Stimulated activated naive CD8-positive, alpha-beta T cell treated with anti-CD3 and anti-CD28 coated beads, Interleukin-15, Interleukin-2, amounts not matched to agents 100 ng/mL and 50 ng/mL, for 24 hours (primary cell): ENCODE data around the gene SPTSSA.
"Not testable (repeated sequence)": the region's sequence is repeated elsewhere in the genome, so short reads cannot be mapped to it uniquely, and the experiment has no call there.

ENCODE experiments used
- H3K27ac Mint-ChIP-seq: one replicate; pipeline ENCODE4 v1.8.0; 2021; ENCODE audit warnings: mild to moderate bottlenecking, mixed read lengths
- H3K27me3 Mint-ChIP-seq: one replicate; pipeline ENCODE4 v1.8.0; 2021; ENCODE audit warnings: mixed read lengths
- H3K36me3 Mint-ChIP-seq: one replicate; pipeline ENCODE4 v1.8.0; 2021; ENCODE audit warnings: low read depth, mixed read lengths
- H3K4me1 Mint-ChIP-seq: one replicate; pipeline ENCODE4 v1.8.0; 2021; ENCODE audit warnings: low read depth, mixed read lengths
- H3K4me3 Mint-ChIP-seq: one replicate; pipeline ENCODE4 v1.8.0; 2021; ENCODE audit warnings: mild to moderate bottlenecking, mixed read lengths
- H3K9me3 Mint-ChIP-seq: one replicate; pipeline ENCODE4 v1.8.0; 2021; ENCODE audit warnings: mixed read lengths

SPTSSA gene

GRCh38 chr14:34462132-34462893 lies at the start of gene SPTSSA:
TSS of gene SPTSSA (minus strand) at chr14:34462240. CDS start at chr14:34462207, 33 bp downstream.
- Mint-ChIP-seq H3K27ac (peak within 1 kb of the TSS; percentile 91), H3K36me3 (peaks cover 9% of the 10 kb centered on the region), H3K27me3 (no peaks in the 10 kb centered on the region), H3K9me3 (no peaks in the 10 kb centered on the region), H3K4me1 (peaks cover 16% of the 10 kb centered on the region), H3K4me3 (peak within 1 kb of the TSS; percentile 95)

- no peaks in the 10 kb centered on the region for H3K36me3 Mint-ChIP-seq
- no peaks in the 10 kb centered on the region for H3K27me3 Mint-ChIP-seq
- H3K4me3 Mint-ChIP-seq = no peak overlapping the region
- no peaks in the 10 kb centered on the region for H3K9me3 Mint-ChIP-seq
- H3K27ac Mint-ChIP-seq = no peak overlapping the region
- no peaks in the 10 kb centered on the region for H3K4me1 Mint-ChIP-seq
Observed at GRCh38 chr14:34507884-34508283, 45.8 kb upstream of the SPTSSA start.

- Mint-ChIP-seq H3K36me3 (no peaks in the 10 kb centered on the region), H3K4me1 (no peaks in the 10 kb centered on the region), H3K27ac (no peak overlapping the region), H3K9me3 (no peaks in the 10 kb centered on the region), H3K4me3 (no peak overlapping the region), H3K27me3 (no peaks in the 10 kb centered on the region)
Observed at GRCh38 chr14:34507459-34507858, 45.4 kb upstream of the SPTSSA start.

GRCh38 chr14:34505124-34505491 lies 43.1 kb upstream of the SPTSSA start:
- H3K4me1 Mint-ChIP-seq, H3K27me3 Mint-ChIP-seq, H3K9me3 Mint-ChIP-seq, H3K4me3 Mint-ChIP-seq, H3K27ac Mint-ChIP-seq, H3K36me3 Mint-ChIP-seq: not testable (repeated sequence)

GRCh38 chr14:34504027-34504426 lies 42.0 kb upstream of the SPTSSA start:
- H3K4me1 Mint-ChIP-seq, H3K36me3 Mint-ChIP-seq, H3K27ac Mint-ChIP-seq, H3K4me3 Mint-ChIP-seq, H3K9me3 Mint-ChIP-seq, H3K27me3 Mint-ChIP-seq: not testable (repeated sequence)

GRCh38 chr14:34502545-34503225 lies 40.6 kb upstream of the SPTSSA start:
- Mint-ChIP-seq H3K27ac (no peak overlapping the region), H3K4me3 (no peak overlapping the region), H3K27me3 (no peaks in the 10 kb centered on the region), H3K36me3 (no peaks in the 10 kb centered on the region), H3K4me1 (no peaks in the 10 kb centered on the region), H3K9me3 (no peaks in the 10 kb centered on the region)

GRCh38 chr14:34502001-34502400 lies 40.0 kb upstream of the SPTSSA start:
- no peaks in the 10 kb centered on the region for H3K36me3 Mint-ChIP-seq
- H3K4me3 Mint-ChIP-seq = no peak overlapping the region
- H3K27me3 Mint-ChIP-seq = no peaks in the 10 kb centered on the region
- no peak overlapping the region for H3K27ac Mint-ChIP-seq
- no peaks in the 10 kb centered on the region for H3K9me3 Mint-ChIP-seq
- H3K4me1 Mint-ChIP-seq = no peaks in the 10 kb centered on the region

GRCh38 chr14:34501004-34501580 lies 39.1 kb upstream of the SPTSSA start:
- Mint-ChIP-seq H3K27ac (no peak overlapping the region), H3K9me3 (no peaks in the 10 kb centered on the region)

GRCh38 chr14:34498684-34499412 lies 36.8 kb upstream of the SPTSSA start:
- Mint-ChIP-seq H3K4me3 (no peak overlapping the region), H3K4me1 (no peaks in the 10 kb centered on the region), H3K27ac (no peak overlapping the region), H3K36me3 (no peaks in the 10 kb centered on the region), H3K9me3 (no peaks in the 10 kb centered on the region), H3K27me3 (no peaks in the 10 kb centered on the region)

More at GRCh38 chr14:34501004-34501580, 39.1 kb upstream of the SPTSSA start:
- Mint-ChIP-seq H3K4me3 (no peak overlapping the region), H3K4me1 (no peaks in the 10 kb centered on the region), H3K36me3 (no peaks in the 10 kb centered on the region), H3K27me3 (no peaks in the 10 kb centered on the region)

- Mint-ChIP-seq H3K4me3 (no peak overlapping the region), H3K27me3 (no peaks in the 10 kb centered on the region), H3K27ac (no peak overlapping the region), H3K9me3 (no peaks in the 10 kb centered on the region), H3K36me3 (no peaks in the 10 kb centered on the region), H3K4me1 (no peaks in the 10 kb centered on the region)
Observed at GRCh38 chr14:34496679-34497513, 34.9 kb upstream of the SPTSSA start.

- H3K4me3 Mint-ChIP-seq = no peak overlapping the region
Observed at GRCh38 chr14:34496007-34496678, 34.1 kb upstream of the SPTSSA start.

GRCh38 chr14:34489324-34489723 lies 27.3 kb upstream of the SPTSSA start:
- H3K27me3 Mint-ChIP-seq = no peaks in the 10 kb centered on the region
- H3K9me3 Mint-ChIP-seq = no peaks in the 10 kb centered on the region
- H3K4me3 Mint-ChIP-seq = no peak overlapping the region
- H3K4me1 Mint-ChIP-seq = no peaks in the 10 kb centered on the region
- H3K36me3 Mint-ChIP-seq = no peaks in the 10 kb centered on the region
- no peak overlapping the region for H3K27ac Mint-ChIP-seq

More at GRCh38 chr14:34496007-34496678, 34.1 kb upstream of the SPTSSA start:
- Mint-ChIP-seq H3K27me3 (no peaks in the 10 kb centered on the region), H3K4me1 (no peaks in the 10 kb centered on the region), H3K9me3 (no peaks in the 10 kb centered on the region), H3K27ac (no peak overlapping the region), H3K36me3 (no peaks in the 10 kb centered on the region)

GRCh38 chr14:34488528-34488927 lies 26.5 kb upstream of the SPTSSA start:
- Mint-ChIP-seq H3K27ac (no peak overlapping the region), H3K4me3 (no peak overlapping the region), H3K9me3 (no peaks in the 10 kb centered on the region), H3K36me3 (no peaks in the 10 kb centered on the region), H3K4me1 (no peaks in the 10 kb centered on the region), H3K27me3 (no peaks in the 10 kb centered on the region)

GRCh38 chr14:34484726-34485125 lies 22.7 kb upstream of the SPTSSA start:
- H3K27ac Mint-ChIP-seq = no peak overlapping the region
- no peaks in the 10 kb centered on the region for H3K27me3 Mint-ChIP-seq
- no peaks in the 10 kb centered on the region for H3K36me3 Mint-ChIP-seq
- H3K4me1 Mint-ChIP-seq = no peaks in the 10 kb centered on the region
- no peak overlapping the region for H3K4me3 Mint-ChIP-seq
- H3K9me3 Mint-ChIP-seq = no peaks in the 10 kb centered on the region
